Stimulated activated CD4-positive, alpha-beta T cell treated with anti-CD3 and anti-CD28 coated beads, Interleukin-15, amount 100 ng/mL, for 1 hour (primary cell): Measurements from ENCODE around the gene NKX2-4.

Experiments
- DNase-seq, 2 donors: peaks; one replicate each; pipeline ENCODE4 v3.0.0-alpha.2; 2020; ENCODE audit warnings: low read depth in 1 of 2, low spot score in 1 of 2

Gene NKX2-4

DNA sequence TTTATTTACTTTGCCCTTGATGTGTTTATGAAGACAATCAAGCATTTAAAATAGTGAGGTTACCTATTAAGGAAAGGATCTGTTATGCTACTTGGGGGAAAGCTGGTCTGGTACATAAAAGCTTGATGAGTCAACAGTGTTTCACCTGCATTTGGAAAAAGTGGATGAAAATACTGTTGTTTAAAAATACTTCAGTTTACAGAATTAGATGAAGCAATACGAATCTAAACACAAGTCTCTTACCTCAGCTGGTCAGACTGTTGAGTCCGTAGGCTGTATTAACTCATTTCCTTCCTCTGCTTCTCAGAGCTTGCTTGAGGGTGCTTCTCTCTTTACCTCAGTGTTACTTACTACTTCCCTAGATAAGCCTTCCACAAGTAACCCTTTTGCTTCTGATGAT, 36.1 kb downstream of the NKX2-4 start:
- no peak for DNase-seq

DNA sequence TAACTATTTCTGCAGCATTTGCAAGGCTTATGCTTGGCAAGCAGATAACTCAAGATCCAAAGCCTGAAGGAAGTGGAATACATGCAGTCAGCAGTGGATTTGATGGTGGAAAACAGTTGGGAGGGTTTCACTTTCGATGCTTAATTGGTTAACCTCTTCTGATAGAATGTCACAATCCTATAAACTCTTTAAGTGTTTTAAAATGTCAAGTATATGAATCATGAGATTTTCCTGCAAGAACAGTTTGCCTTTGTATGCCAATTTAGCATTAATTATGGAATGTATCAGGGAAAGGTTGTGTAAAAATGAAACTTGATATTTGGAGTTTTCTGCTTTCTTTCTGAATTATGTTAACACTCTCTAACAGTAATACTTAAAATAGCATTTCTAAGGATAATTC, 36.6 kb downstream of the NKX2-4 start:
- DNase-seq: no peak

DNA sequence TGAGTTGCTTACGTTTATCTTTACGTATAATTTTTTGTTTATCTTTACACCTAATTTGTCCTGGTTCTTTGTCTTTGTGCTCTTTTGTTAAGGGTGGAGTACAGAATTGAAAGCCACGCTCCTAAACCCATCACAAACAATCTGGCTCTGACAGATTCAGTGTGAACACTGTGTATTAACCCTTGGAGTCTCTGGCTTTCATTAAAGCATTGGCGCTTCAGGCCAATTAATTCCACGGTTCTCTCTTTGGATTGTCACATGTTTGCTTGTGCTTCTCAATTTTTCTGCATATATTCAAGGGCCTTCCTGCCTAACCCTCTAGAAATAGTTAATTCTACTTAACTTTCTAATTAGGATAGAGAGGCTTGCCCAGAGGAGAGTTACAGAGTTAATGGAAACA, 38.6 kb downstream of the NKX2-4 start:
- DNase-seq: no peak

DNA sequence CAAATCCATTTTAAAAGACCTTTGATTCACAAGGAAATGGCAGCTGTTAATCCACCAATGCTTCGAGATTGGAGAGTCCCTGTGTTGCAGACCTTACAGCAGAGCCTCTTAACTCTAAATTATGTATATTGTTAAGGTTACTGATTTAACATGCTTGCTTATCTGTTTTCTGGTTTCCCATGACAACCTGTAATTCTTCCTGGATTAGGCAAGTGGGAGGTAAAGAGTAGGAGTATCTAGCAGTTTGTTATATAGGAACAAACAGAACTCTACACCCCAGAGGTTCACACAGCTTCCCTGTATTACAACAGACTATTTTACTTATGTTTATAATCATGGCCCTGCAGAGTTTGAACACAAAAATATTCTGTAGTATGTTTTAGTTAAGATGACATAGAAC, 39.5 kb downstream of the NKX2-4 start:
- DNase-seq: no peak

DNA sequence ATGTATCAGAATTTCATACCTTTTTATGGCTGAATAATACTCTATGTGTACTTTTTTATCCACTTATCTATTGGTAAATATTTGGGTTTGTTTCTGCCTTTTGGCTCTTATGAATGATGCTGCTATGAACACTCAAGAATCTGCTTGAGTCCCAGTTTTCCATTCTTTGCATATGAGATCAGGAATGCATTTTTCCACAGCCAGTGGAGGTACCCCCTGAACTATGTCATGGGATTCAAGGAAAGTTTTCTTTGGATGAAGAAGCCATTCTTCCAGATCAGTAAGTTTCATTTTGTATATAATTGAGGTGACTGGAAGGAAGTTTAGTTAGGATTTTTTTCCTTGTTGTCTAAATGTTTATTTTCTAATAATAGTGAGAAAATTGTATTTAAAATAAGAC, 40.9 kb downstream of the NKX2-4 start:
- no peak for DNase-seq

DNA sequence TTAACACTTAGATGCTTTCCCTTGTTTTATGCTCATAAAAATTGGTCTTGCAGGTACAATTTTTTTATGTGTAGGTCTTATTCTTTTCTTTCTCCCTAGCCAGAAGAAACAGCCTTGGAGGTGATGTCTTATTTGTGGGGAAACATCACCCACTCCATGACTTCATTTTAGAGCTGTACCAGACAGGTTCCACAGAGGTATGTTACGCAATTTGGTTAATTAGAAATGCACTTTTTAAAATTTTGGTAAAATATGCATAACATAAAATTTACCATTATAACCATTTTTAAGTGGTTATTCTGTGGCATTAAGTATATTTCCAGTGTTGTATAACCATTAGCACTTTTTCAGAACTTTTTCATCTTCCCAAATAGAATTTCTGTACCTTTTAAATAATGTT, 41.3 kb downstream of the NKX2-4 start:
- no peak for DNase-seq

DNA sequence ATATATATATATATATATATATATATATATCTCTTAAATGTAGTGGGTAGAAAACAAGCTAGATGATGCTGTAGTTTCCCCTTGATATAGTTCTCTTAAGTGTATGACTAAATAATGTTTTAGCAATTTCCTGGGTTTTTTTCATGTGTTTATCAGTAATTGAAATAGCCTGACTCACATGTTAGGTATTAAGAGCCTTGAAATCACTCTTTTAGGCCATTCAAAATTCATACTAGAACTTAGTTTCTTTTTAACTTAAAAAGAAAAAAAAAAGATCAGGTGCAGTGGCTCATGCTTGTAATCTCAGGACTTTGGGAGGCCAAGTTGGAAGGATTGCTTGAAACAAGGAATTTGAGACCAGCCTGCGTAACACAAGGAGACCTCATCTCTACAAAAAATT, 44.1 kb downstream of the NKX2-4 start:
- no peak for DNase-seq

DNA sequence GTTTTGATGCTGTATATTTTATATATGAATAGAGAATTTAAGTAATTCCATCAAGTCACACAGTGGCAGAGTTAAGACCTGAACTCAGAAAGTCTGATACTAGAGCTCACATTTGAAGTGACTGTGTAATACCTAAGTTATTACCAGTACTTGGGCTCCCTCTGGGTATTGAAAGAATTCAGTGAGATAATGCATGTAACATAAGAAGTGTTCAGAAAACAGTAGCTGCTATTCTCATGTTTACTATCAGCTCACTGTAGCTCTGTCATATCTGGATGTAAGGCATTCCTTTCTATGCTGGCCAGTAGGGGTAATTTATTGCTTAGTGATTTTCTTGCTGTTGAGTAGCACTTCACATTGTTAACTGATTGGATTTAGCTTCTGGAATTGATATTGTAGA, 44.6 kb downstream of the NKX2-4 start:
- no peak for DNase-seq
